Measurements from ENCODE around the gene PPIF. TPM values are rescaled to one million over a fixed set of nuclear protein-coding genes. Genes with fewer than 3 reads are reported as not detected.

The PPIF gene
- total and polyA plus RNA-seq, 4 donors, result 21.7 to 96.8 (median 39.9) TPM

DNA sequence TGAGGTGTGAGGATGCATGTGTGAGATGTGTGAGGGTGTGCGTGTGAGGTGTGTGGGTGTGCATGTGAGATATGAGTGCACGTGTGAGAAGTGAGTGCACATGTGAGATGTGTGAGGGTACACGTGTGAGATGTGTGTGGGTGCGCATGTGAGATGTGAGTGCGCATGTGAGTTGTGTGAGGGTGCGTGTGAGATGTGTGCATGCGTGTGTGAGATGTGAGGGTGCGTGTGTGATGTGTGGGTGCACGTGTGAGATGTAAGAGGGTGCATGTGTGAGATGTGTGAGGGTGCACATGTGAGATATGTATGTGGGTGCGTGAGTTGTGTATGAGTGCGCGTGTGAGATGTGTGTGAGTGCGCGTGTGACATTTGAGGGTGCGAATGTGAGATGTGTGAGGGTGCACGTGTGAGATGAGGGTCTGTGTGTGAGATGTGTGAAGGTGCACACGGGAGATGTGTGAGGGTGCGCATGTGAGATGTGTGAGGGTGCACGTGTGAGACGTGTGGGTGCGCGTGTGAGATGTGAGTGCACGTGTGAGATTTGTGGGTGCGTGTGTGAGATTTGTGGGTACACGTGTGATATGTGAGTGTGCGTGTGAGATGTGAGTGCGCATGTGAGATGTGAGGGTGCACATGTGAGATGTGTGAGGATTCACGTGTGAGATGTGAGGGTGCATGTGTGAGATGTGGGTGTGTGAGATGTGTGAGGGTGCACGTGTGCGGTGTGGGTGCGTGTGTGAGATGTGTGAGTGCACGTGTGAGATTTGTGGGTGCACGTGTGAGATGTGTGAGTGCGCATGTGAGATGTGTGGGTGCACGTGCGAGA, 30.5 kb downstream of the PPIF start:
- Histone ChIP-seq H3K4me3 (no peak overlapping the region), H3K9ac (ENCODE audit: insufficient read depth in 1 of 2, low read length in 2 of 2) (no peak overlapping the region), H3K4me1 (ENCODE audit: control insufficient read depth in 5 of 5, insufficient read depth in 5 of 5, low read length in 5 of 5) (peaks cover 14 to 40% (median 20%) of the 10 kb centered on the region in 5 donors), H3K9me3 (ENCODE audit: control insufficient read depth in 4 of 4, insufficient read depth in 3 of 4, low read length in 3 of 4) (no peaks in the 10 kb centered on the region), H3K27me3 (ENCODE audit: control insufficient read depth in 3 of 3, insufficient read depth in 3 of 3, low read length in 2 of 3) (no peaks in the 10 kb centered on the region), H3K36me3 (ENCODE audit: control insufficient read depth in 4 of 4, insufficient read depth in 4 of 4, low read length in 4 of 4) (peaks cover 0 to 4% (median 0%) of the 10 kb centered on the region in 4 donors), H3K27ac (ENCODE audit: low read depth in 1 of 2, low read length in 1 of 2) (no peak overlapping the region)
- 94 to 95% methylated on average over 36 of the region's 36 CpGs for whole genome bisulfite sequencing, 2 donors
- ATAC-seq (ENCODE audit: insufficient read depth, low FRiP score) (no peak), DNase-seq (no peak)
- TF ChIP-seq, protein P1, sequence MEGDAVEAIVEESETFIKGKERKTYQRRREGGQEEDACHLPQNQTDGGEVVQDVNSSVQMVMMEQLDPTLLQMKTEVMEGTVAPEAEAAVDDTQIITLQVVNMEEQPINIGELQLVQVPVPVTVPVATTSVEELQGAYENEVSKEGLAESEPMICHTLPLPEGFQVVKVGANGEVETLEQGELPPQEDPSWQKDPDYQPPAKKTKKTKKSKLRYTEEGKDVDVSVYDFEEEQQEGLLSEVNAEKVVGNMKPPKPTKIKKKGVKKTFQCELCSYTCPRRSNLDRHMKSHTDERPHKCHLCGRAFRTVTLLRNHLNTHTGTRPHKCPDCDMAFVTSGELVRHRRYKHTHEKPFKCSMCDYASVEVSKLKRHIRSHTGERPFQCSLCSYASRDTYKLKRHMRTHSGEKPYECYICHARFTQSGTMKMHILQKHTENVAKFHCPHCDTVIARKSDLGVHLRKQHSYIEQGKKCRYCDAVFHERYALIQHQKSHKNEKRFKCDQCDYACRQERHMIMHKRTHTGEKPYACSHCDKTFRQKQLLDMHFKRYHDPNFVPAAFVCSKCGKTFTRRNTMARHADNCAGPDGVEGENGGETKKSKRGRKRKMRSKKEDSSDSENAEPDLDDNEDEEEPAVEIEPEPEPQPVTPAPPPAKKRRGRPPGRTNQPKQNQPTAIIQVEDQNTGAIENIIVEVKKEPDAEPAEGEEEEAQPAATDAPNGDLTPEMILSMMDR (IDR thresholded peaks at IDR 0.05; ENCODE audit: control extremely low read depth, extremely low read depth), result no peak

DNA sequence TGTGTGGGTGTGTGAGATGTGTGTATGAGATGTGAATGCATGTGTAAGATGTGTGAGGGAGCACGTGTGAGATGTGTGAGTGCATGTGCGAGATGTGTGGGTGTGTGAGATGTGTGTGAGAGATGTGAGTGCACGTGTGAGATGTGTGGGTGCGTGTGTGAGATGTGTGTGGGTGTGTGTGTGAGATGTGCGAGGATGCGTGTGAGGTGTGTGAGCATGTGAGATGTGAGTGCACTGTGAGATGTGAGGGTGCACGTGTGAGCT, 31.0 kb downstream of the PPIF start:
- no peak overlapping the region for H3K9ac ChIP-seq (ENCODE audit: insufficient read depth in 1 of 2, low read length in 2 of 2)
- no peaks in the 10 kb centered on the region for H3K9me3 ChIP-seq (ENCODE audit: control insufficient read depth in 4 of 4, insufficient read depth in 3 of 4, low read length in 3 of 4)
- peaks cover 0 to 4% (median 0%) of the 10 kb centered on the region in 4 donors for H3K36me3 ChIP-seq (ENCODE audit: control insufficient read depth in 4 of 4, insufficient read depth in 4 of 4, low read length in 4 of 4)
- no peak for DNase-seq
- H3K4me3 ChIP-seq, result no peak overlapping the region
- TF ChIP-seq, protein P1 (IDR thresholded peaks at IDR 0.05; ENCODE audit: control extremely low read depth, extremely low read depth), result no peak
- no peak overlapping the region for H3K27ac ChIP-seq (ENCODE audit: low read depth in 1 of 2, low read length in 1 of 2)
- ATAC-seq (ENCODE audit: insufficient read depth, low FRiP score), result no peak
- WGBS, 2 donors, result 92 to 96% methylated on average over 7 of the region's 7 CpGs
- H3K4me1 ChIP-seq (ENCODE audit: control insufficient read depth in 5 of 5, insufficient read depth in 5 of 5, low read length in 5 of 5), result peaks cover 14 to 43% (median 20%) of the 10 kb centered on the region in 5 donors
- no peaks in the 10 kb centered on the region for H3K27me3 ChIP-seq (ENCODE audit: control insufficient read depth in 3 of 3, insufficient read depth in 3 of 3, low read length in 2 of 3)

DNA sequence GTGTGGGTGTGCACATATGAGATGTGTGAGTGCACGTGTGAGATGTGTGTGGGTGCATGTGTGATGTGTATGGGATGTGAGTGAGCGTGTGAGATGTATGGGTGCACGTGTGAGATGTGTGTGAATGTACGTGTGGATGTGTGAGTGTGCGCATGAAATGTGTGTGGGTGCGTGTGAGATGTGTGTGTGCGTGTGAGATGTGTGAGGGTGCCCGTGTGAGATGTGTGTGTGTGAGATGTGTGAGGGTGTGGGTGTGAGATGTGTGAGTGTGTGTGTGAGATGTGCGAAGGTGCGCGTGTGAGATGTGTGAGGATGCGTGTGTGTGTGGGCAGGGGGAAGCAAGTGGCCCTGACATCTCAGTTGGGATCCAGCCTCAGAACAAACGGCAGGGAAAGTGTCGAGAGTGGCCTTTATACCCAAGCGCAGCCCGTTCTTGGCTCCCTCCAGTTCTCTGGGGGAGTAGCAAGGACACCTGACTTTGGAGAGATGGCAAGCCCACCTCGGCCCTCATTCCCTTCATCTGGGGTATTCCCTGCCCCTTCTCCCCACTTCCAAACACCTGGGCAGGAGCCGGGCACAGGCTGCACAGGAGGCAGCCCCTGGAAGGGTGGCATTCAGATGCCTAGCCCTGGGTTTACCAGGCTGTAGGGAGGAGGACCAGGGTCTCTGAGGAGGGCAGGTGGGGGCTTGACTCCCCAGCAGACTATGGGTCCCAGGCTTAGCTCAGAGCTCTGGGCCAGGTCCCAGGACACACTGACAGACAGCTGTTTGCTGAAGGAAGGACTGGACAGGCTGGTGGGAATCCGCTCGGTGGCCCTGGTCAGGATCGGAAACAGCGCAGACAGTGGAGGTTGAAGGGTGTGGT, 31.6 kb downstream of the PPIF start:
- no peak for DNase-seq
- H3K9me3 ChIP-seq (ENCODE audit: control insufficient read depth in 4 of 4, insufficient read depth in 3 of 4, low read length in 3 of 4), result no peaks in the 10 kb centered on the region
- H3K9ac ChIP-seq (ENCODE audit: insufficient read depth in 1 of 2, low read length in 2 of 2), result no peak overlapping the region
- H3K4me1 ChIP-seq (ENCODE audit: control insufficient read depth in 5 of 5, insufficient read depth in 5 of 5, low read length in 5 of 5), result peaks cover 14 to 43% (median 20%) of the 10 kb centered on the region in 5 donors
- ATAC-seq (ENCODE audit: insufficient read depth, low FRiP score), result no peak
- WGBS, 2 donors, result 86 to 93% methylated on average over 22 of the region's 22 CpGs
- peaks cover 0 to 4% (median 0%) of the 10 kb centered on the region in 4 donors for H3K36me3 ChIP-seq (ENCODE audit: control insufficient read depth in 4 of 4, insufficient read depth in 4 of 4, low read length in 4 of 4)
- TF ChIP-seq, protein P1 (IDR thresholded peaks at IDR 0.05; ENCODE audit: control extremely low read depth, extremely low read depth), result no peak
- no peak overlapping the region for H3K4me3 ChIP-seq
- peak overlapping the region in 1 of 2 donors; percentile 90 for H3K27ac ChIP-seq (ENCODE audit: low read depth in 1 of 2, low read length in 1 of 2)
- no peaks in the 10 kb centered on the region for H3K27me3 ChIP-seq (ENCODE audit: control insufficient read depth in 3 of 3, insufficient read depth in 3 of 3, low read length in 2 of 3)

Measured in lung (tissue), 12 donors.